ENCODE data around the gene PROC. TPM values are rescaled to one million over a fixed set of nuclear protein-coding genes. Genes with fewer than 3 reads are reported as not detected.

PROC gene
- polyA plus RNA-seq, result 1 to 10 TPM in 1 of 3 donors, under 1 TPM in 1, not detected in 1; 0.87 to 1.7 TPM

DNA sequence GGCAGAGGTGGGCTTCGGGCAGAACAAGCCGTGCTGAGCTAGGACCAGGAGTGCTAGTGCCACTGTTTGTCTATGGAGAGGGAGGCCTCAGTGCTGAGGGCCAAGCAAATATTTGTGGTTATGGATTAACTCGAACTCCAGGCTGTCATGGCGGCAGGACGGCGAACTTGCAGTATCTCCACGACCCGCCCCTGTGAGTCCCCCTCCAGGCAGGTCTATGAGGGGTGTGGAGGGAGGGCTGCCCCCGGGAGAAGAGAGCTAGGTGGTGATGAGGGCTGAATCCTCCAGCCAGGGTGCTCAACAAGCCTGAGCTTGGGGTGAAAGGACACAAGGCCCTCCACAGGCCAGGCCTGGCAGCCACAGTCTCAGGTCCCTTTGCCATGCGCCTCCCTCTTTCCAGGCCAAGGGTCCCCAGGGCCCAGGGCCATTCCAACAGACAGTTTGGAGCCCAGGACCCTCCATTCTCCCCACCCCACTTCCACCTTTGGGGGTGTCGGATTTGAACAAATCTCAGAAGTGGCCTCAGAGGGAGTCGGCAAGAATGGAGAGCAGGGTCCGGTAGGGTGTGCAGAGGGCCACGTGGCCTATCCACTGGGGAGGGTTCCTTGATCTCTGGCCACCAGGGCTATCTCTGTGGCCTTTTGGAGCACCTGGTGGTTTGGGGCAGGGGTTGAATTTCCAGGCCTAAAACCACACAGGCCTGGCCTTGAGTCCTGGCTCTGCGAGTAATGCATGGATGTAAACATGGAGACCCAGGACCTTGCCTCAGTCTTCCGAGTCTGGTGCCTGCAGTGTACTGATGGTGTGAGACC, at the start of gene PROC:
TSS of gene PROC (plus strand) at position 128 of the 812 bp plus-strand sequence. CDS start 1,516 bp downstream, outside the sequence.
- H3K27ac Mint-ChIP-seq, result peak within 1 kb of the TSS in 1 of 6 donors; percentile 14
- H3K4me3 Mint-ChIP-seq, result peak within 1 kb of the TSS in 4 of 5 donors; percentile 23 to 56 (median 38)
- no peak for DNase-seq
- peaks cover 14 to 21% (median 15%) of the 10 kb centered on the region in 3 donors for H3K27me3 Mint-ChIP-seq (ENCODE audit: low read depth in 3 of 3)
- H3K4me1 Mint-ChIP-seq, result peaks cover 13 to 18% of the 10 kb centered on the region in 2 donors
- H3K9me3 Mint-ChIP-seq, result no peaks in the 10 kb centered on the region
- H3K36me3 Mint-ChIP-seq, result no peaks in the 10 kb centered on the region

DNA sequence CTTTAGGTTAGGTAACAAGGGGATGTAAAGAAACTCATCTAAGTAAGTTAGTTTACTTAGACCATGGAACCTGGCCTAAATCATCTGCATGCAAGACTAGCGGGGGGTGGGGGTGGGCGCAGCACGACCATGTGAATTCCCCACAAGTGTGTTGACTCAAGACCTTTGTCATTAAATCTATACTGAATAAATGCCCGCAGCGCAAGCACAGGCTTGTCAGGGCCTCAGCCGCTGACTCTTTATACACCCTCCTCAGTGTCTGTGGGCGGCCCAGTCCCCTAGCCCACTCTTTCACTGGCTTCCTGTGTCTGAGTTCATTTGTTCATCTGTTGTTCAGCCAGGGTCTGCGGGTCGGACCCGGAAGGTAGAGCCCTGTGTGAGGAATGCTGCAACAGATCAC, 48.2 kb upstream of the PROC start:
- peaks cover 0 to 6% (median 2%) of the 10 kb centered on the region in 6 donors for H3K9me3 Mint-ChIP-seq
- H3K4me1 Mint-ChIP-seq, result peaks cover 61 to 82% of the 10 kb centered on the region in 2 donors
- no peak overlapping the region for H3K27ac Mint-ChIP-seq
- peaks cover 0 to 8% (median 4%) of the 10 kb centered on the region in 3 donors for H3K36me3 Mint-ChIP-seq
- DNase-seq, result no peak
- H3K27me3 Mint-ChIP-seq (ENCODE audit: low read depth in 3 of 3), result peaks cover 0 to 3% (median 0%) of the 10 kb centered on the region in 3 donors
- H3K4me3 Mint-ChIP-seq, result no peak overlapping the region

DNA sequence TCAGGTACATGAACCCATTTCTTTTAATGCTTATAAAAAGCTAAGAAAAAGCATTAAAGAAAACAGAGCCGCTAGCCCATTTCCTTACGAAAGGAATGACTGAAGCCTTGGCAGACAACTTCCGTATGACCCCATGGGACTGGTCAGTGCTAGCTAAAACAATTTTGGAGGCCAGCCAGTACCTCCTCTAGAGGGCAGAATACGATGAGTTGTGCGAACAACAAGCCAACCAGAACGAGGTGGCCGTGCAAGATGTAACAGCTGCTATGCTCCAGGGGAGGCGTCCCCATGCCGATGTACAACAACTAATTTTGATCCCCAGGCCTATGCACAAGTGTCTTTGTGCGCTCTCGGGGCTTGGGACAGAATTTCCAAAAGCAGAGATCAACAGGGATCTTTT, 47.2 kb upstream of the PROC start:
- Mint-ChIP-seq H3K4me1 (peaks cover 54 to 79% of the 10 kb centered on the region in 2 donors), H3K36me3 (peaks cover 0 to 8% (median 4%) of the 10 kb centered on the region in 3 donors), H3K9me3 (peaks cover 0 to 6% (median 2%) of the 10 kb centered on the region in 6 donors), H3K27me3 (ENCODE audit: low read depth in 3 of 3) (peaks cover 0 to 3% (median 0%) of the 10 kb centered on the region in 3 donors), H3K27ac (no peak overlapping the region), H3K4me3 (no peak overlapping the region)
- DNase-seq, result no peak

DNA sequence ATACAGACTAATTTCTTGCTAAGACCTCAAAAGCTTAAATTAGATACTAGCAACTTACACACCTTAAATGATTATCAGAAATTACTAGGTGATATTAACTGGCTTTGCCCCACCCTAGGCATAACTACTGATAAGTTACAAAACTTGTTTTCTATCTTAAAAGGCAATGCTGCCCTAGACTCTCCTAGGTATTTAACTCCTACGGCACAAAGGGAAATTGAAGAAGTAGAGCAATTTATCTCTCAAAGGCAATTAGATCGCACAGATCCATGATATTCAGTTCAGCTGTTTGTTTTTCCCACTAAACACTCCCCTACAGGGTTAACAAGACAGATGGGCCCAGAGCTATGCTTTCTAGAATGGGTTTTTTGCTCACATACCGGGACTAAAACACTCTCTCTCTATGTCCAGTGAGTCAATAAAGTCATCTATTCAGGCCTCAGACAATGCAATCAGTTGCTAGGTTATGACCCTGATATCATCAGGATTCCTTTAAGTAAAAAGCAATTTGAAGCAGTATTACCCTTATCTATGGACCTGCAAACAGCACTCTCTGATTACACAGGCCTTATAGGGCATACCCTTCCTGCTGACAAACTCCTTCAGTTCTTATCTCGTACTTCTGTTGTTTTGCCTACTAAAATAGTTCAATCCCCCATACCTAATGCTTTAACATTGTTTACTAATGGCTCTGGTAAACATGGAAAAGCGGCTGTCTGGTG, 44.7 kb upstream of the PROC start:
- peaks cover 0 to 6% (median 2%) of the 10 kb centered on the region in 6 donors for H3K9me3 Mint-ChIP-seq
- peaks cover 0 to 8% (median 4%) of the 10 kb centered on the region in 3 donors for H3K36me3 Mint-ChIP-seq
- peaks cover 46 to 79% of the 10 kb centered on the region in 2 donors for H3K4me1 Mint-ChIP-seq
- H3K27me3 Mint-ChIP-seq (ENCODE audit: low read depth in 3 of 3), result no peaks in the 10 kb centered on the region
- no peak overlapping the region for H3K4me3 Mint-ChIP-seq
- no peak overlapping the region for H3K27ac Mint-ChIP-seq
- DNase-seq, result no peak

DNA sequence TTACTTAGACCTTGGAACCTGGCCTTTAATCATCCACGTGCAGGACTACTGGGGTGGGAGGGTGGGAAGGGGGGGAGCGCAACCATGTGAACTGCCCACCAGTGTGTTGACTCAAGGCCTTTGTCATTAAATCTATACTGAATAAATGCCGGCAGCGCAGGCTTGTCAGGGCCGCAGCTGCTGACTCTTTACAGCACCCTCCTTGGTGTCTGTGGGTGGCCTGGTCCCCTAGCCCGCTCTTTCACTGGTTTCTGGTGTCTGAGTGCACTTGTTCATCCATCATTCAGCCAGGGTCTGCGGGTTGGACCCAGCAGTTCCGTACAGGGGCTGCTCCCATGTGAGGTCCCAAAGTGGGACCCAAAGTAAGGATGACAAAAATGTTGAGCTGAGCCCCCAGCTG, 42.0 kb upstream of the PROC start:
- H3K9me3 Mint-ChIP-seq, result peaks cover 0 to 6% (median 2%) of the 10 kb centered on the region in 6 donors
- no peak overlapping the region for H3K27ac Mint-ChIP-seq
- H3K4me3 Mint-ChIP-seq, result no peak overlapping the region
- no peak for DNase-seq
- peaks cover 0 to 3% (median 0%) of the 10 kb centered on the region in 3 donors for H3K27me3 Mint-ChIP-seq (ENCODE audit: low read depth in 3 of 3)
- peaks cover 0 to 4% (median 4%) of the 10 kb centered on the region in 3 donors for H3K36me3 Mint-ChIP-seq
- peaks cover 49 to 87% of the 10 kb centered on the region in 2 donors for H3K4me1 Mint-ChIP-seq

DNA sequence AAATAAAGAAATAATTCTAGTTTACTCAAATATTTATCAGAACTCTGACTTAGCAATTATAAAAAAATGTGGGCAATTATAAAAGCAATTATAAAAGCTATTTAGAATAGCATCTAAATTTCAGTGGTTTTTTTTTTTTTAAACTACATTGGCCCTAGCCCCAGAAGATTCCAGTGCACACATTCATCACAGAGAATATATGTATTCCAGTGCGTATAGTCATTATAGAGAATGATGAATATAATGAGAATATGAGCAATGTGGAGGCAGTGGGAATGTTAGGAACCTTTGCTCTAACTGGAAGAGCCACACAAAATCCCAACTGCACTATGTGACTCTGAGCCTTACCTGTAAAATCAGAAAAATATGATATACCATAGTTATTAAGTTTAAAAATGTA, 41.0 kb upstream of the PROC start:
- Mint-ChIP-seq H3K27ac (no peak overlapping the region), H3K4me3 (no peak overlapping the region), H3K9me3 (peaks cover 0 to 6% (median 2%) of the 10 kb centered on the region in 6 donors), H3K27me3 (ENCODE audit: low read depth in 3 of 3) (peaks cover 0 to 3% (median 0%) of the 10 kb centered on the region in 3 donors), H3K36me3 (peaks cover 0 to 4% (median 4%) of the 10 kb centered on the region in 3 donors), H3K4me1 (peaks cover 41 to 83% of the 10 kb centered on the region in 2 donors)
- DNase-seq, result no peak

DNA sequence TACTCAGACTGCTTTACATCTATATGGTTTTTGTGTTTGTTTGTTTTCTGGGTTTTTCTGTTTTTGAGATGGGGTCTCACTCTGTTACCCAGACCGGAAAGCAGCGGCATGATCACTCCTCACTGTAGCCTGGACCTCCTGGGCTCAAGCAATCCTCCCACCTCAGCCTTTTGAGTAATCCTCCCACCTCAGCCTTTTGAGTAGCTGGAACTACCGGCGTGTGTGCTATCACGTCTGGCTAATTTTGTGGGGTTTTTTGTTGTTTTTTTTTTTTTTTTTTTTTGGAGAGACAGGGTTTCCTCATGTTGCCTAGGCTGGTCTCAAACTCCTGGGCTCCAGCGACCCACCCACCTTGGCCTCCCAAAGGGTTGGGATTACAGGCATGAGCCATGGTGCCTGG, 39.5 kb upstream of the PROC start:
- H3K27me3 Mint-ChIP-seq (ENCODE audit: low read depth in 3 of 3), result peaks cover 0 to 3% (median 0%) of the 10 kb centered on the region in 3 donors
- DNase-seq, result no peak
- peaks cover 0 to under 1% (median 0%) of the 10 kb centered on the region in 3 donors for H3K36me3 Mint-ChIP-seq
- peaks cover 0 to under 1% (median 0%) of the 10 kb centered on the region in 6 donors for H3K9me3 Mint-ChIP-seq
- H3K4me3 Mint-ChIP-seq, result no peak overlapping the region
- peaks cover 38 to 78% of the 10 kb centered on the region in 2 donors for H3K4me1 Mint-ChIP-seq
- no peak overlapping the region for H3K27ac Mint-ChIP-seq

DNA sequence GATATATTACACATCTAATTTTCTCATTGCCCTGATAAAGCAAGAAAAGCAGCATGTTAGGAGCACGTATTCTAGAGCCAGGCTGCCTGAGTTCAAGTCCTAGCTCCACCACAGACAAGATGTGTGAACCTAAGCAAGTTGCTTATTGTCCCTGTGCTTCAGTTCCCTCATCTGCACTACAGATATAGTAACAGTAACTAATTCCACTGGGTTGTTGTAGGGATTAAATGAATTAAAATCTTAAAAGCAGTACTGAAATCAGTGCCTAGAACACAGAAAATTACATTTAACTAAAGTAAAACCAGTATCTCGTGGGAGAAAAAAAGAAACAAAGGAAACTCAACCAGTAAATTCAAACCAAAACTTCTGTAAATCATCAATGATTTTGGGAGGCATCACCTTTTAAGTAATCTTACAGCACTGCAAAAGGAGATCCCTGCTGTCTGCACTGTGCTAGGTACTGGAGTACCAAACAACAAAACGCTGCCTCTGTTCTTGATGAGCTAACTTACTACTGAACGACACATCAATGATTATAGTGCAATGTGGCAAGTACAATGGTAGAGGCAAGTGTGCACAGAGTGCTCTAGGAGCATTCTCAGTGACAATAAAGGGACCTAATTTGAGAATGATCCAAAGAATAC, 38.4 kb upstream of the PROC start:
- no peaks in the 10 kb centered on the region for H3K36me3 Mint-ChIP-seq
- DNase-seq, result no peak
- no peaks in the 10 kb centered on the region for H3K9me3 Mint-ChIP-seq
- no peak overlapping the region for H3K27ac Mint-ChIP-seq
- peaks cover 0 to 3% (median 3%) of the 10 kb centered on the region in 3 donors for H3K27me3 Mint-ChIP-seq (ENCODE audit: low read depth in 3 of 3)
- H3K4me3 Mint-ChIP-seq, result no peak overlapping the region
- H3K4me1 Mint-ChIP-seq, result peaks cover 40 to 68% of the 10 kb centered on the region in 2 donors

DNA sequence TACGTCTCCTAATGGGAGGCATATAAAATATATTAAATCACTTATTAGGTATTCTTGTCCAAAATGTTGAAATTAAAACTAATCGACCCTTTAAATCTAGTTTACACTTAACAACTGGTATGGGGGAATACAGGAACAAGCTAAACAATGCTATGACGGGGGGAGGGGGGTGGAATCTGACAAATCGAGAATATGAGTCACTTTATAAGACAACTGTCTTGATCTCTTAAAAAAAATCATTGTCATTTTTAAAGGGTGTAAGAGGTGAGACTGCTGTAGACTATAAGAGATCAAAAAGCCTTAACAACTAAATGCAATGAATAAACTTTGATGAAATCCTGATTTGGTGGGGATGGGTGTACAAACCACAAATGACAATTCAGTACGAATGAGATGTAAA, 36.5 kb upstream of the PROC start:
- peaks cover 53 to 78% of the 10 kb centered on the region in 2 donors for H3K4me1 Mint-ChIP-seq
- DNase-seq, result no peak
- peaks cover 6 to 7% (median 6%) of the 10 kb centered on the region in 3 donors for H3K27me3 Mint-ChIP-seq (ENCODE audit: low read depth in 3 of 3)
- no peaks in the 10 kb centered on the region for H3K36me3 Mint-ChIP-seq
- H3K27ac Mint-ChIP-seq, result no peak overlapping the region
- no peak overlapping the region for H3K4me3 Mint-ChIP-seq
- no peaks in the 10 kb centered on the region for H3K9me3 Mint-ChIP-seq

DNA sequence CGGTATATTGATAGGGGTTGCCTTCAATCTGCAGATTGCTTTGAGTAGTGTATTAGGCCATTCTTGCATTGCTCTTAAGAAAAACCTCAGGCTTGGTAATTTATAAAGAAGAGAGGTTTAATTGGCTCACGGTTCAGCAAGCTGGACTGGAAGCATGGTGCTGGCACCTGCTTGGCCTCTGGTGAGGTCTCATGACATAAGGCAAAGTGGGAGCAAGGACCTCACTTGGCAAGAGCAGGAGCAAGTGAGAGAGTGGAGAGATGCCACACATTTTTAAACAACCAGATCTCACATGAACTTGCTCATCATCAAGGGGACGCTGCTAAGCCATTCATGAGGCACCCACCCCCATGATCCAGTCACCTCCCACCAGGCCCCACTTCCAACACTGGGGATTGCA, 35.4 kb upstream of the PROC start:
- Mint-ChIP-seq H3K9me3 (no peaks in the 10 kb centered on the region), H3K4me1 (peaks cover 52 to 74% of the 10 kb centered on the region in 2 donors), H3K4me3 (no peak overlapping the region), H3K36me3 (no peaks in the 10 kb centered on the region), H3K27ac (peak overlapping the region in 2 of 6 donors; percentile 22 to 42), H3K27me3 (ENCODE audit: low read depth in 3 of 3) (peaks cover 12 to 15% (median 13%) of the 10 kb centered on the region in 3 donors)
- peak in 1 of 3 donors; percentile 3 for DNase-seq

DNA sequence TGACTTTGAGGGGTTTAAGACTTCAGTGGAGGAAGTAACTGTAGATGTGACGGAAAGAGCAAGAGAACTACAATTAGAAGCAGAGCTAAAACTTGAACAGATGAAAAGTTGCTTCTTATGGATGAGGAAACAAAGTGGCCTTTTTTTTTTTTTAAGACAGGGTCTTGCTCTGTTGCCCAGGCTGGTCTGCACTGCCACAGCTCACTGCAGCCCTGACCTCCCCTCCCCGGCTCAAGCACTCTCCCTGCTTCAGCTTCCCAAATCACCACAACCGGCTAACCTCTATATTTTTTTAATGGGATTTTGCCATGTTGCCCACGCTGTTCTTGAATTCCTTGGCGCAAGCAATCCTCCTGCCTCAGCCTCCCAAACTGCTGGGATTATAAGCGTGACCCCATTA, 33.7 kb upstream of the PROC start:
- Mint-ChIP-seq H3K4me3 (no peak overlapping the region), H3K36me3 (no peaks in the 10 kb centered on the region), H3K27me3 (ENCODE audit: low read depth in 3 of 3) (peaks cover 17 to 29% (median 21%) of the 10 kb centered on the region in 3 donors), H3K4me1 (peaks cover 56 to 69% of the 10 kb centered on the region in 2 donors), H3K27ac (peak overlapping the region in 3 of 6 donors; percentile 2 to 87 (median 53)), H3K9me3 (no peaks in the 10 kb centered on the region)
- DNase-seq, result no peak

DNA sequence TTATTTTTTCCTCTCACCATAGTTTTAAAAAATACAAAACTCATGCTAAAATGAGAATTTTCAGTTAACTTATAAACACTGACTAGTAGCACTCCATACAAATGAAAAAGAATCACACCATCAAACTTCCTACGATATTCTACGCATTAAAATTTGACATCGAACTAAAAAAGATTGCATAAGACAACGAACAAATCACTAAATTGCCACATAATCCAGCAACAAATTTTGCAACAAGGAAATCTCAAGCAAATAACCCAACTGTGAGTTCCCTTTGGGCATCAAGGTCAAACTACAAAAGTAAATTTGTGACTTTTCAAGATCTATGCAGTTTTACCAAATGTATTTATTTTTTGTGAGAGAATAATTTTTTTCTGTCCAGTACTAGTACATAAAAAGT, 32.0 kb upstream of the PROC start:
- peak overlapping the region; percentile 86 to 97 (median 88) for H3K4me3 Mint-ChIP-seq
- H3K36me3 Mint-ChIP-seq, result no peaks in the 10 kb centered on the region
- no peaks in the 10 kb centered on the region for H3K9me3 Mint-ChIP-seq
- H3K27me3 Mint-ChIP-seq (ENCODE audit: low read depth in 3 of 3), result peaks cover 18 to 31% (median 21%) of the 10 kb centered on the region in 3 donors
- H3K27ac Mint-ChIP-seq, result peak overlapping the region; percentile 87 to 99 (median 95)
- no peak for DNase-seq
- peaks cover 48 to 51% of the 10 kb centered on the region in 2 donors for H3K4me1 Mint-ChIP-seq
